Measurements from ENCODE around the gene SUMO3. TPM values are rescaled to one million over a fixed set of nuclear protein-coding genes. Genes with fewer than 3 reads are reported as not detected.

SUMO3 gene
- total RNA-seq, 1 experiment from 2014 or later: 81.5 TPM

DNA sequence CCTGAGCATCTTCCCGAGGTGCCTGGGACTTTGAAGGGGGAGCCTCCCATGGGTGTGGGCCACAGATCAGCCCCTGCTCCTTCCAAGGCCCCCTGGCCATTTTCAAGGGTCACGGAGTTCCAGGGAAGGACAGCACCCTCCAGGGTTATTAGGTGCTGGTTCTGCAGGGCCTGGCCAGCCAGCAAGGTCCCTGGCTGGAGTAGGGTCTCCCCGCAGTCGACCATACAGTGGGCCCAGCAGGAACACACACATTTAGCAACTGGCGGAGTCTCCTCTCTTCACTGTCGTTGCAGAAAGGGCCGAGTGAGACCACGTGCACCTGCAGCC lies 17.7 kb upstream of the SUMO3 start:
- Histone ChIP-seq H2AFZ (no peak overlapping the region), H3K9me2 (ENCODE audit: insufficient read depth) (no peaks in the 10 kb centered on the region), H3K4me2 (no peak overlapping the region), H3K36me3 (ENCODE audit: low read depth) (no peaks in the 10 kb centered on the region), H3K4me1 (replicated peaks; ENCODE audit: insufficient read depth) (no peaks in the 10 kb centered on the region; the same call in 1 of the 2 replicates), H4K20me1 (ENCODE audit: insufficient read depth) (no peaks in the 10 kb centered on the region; the same call in 1 of the 2 replicates), H3K27me3 (ENCODE audit: insufficient read depth, low read depth) (no peaks in the 10 kb centered on the region), H3K9me3 (ENCODE audit: insufficient read depth, low read depth) (no peaks in the 10 kb centered on the region), H3K27ac (no peak overlapping the region), H3K79me2 (ENCODE audit: low read depth) (no peaks in the 10 kb centered on the region), H3F3A (ENCODE audit: insufficient read depth, low read depth) (no peaks in the 10 kb centered on the region), H3K4me3 (no peak overlapping the region)
- TF ChIP-seq, protein P1, sequence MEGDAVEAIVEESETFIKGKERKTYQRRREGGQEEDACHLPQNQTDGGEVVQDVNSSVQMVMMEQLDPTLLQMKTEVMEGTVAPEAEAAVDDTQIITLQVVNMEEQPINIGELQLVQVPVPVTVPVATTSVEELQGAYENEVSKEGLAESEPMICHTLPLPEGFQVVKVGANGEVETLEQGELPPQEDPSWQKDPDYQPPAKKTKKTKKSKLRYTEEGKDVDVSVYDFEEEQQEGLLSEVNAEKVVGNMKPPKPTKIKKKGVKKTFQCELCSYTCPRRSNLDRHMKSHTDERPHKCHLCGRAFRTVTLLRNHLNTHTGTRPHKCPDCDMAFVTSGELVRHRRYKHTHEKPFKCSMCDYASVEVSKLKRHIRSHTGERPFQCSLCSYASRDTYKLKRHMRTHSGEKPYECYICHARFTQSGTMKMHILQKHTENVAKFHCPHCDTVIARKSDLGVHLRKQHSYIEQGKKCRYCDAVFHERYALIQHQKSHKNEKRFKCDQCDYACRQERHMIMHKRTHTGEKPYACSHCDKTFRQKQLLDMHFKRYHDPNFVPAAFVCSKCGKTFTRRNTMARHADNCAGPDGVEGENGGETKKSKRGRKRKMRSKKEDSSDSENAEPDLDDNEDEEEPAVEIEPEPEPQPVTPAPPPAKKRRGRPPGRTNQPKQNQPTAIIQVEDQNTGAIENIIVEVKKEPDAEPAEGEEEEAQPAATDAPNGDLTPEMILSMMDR (conservative IDR thresholded peaks at IDR 0.05): no peak
- no peak for TF ChIP-seq EZH2 (IDR thresholded peaks at IDR 0.05; ENCODE audit: low read depth)
- ChIA-PET CTCF (no interaction called here), POLR2A (ENCODE audit: unreplicated experiment) (no interaction called here)
- intact Hi-C loops (cut with micrococcal nuclease; ENCODE audit: unreplicated experiment): no loop called here
- DNase-seq: no peak
- BruUV-seq (replicated peaks): no TSS peak

DNA sequence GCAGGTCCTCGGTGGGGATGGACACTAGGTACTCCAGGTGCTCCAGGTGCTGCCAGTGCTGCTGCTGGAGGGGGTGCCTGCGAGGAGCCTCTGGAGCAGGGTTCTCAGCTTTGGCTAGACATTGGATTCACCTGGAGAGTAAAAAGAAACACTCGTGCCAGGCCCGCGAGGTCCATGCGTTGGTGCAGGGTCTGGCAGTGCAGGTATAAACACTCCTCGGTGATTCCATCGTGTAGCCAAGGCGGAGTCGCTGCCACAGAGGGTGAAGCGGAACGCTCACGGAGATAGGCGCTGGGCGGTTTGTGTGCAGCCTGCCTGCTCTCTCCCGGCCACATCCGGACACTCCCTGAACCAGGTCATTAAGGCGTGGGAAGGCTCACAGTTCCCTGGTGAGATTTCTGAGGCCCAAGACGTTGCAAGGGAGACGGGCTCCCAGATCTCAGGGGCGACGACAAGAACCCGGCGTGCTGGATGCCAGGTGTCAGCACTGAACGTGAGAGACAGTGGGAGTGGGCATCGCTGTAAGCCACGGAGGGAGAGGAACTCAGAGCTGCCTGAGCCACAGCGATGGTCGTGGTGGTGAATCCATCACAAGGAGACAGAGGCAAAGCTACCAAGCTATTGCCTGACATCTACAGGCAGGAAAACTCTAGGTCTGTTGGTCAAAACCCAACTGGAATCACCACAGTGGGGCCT lies 17.2 kb upstream of the SUMO3 start:
- no peak for DNase-seq
- Histone ChIP-seq H3K79me2 (ENCODE audit: low read depth) (no peaks in the 10 kb centered on the region), H3K9me2 (ENCODE audit: insufficient read depth) (no peaks in the 10 kb centered on the region), H3K27ac (no peak overlapping the region), H3K4me2 (no peak overlapping the region), H4K20me1 (ENCODE audit: insufficient read depth) (no peaks in the 10 kb centered on the region), H3K36me3 (ENCODE audit: low read depth) (no peaks in the 10 kb centered on the region), H3K4me3 (no peak overlapping the region), H3K9me3 (ENCODE audit: insufficient read depth, low read depth) (no peaks in the 10 kb centered on the region), H3K27me3 (ENCODE audit: insufficient read depth, low read depth) (no peaks in the 10 kb centered on the region), H3K4me1 (replicated peaks; ENCODE audit: insufficient read depth) (no peaks in the 10 kb centered on the region; the same call in 1 of the 2 replicates), H3F3A (ENCODE audit: insufficient read depth, low read depth) (no peaks in the 10 kb centered on the region), H2AFZ (no peak overlapping the region)
- intact Hi-C loops (cut with micrococcal nuclease; ENCODE audit: unreplicated experiment): no loop called here
- no TSS peak for BruUV-seq (replicated peaks)
- POLR2A ChIA-PET (ENCODE audit: unreplicated experiment): no interaction called here
- CTCF ChIA-PET: no interaction called here
- TF ChIP-seq, protein P1 (conservative IDR thresholded peaks at IDR 0.05): no peak
- no peak for TF ChIP-seq EZH2 (IDR thresholded peaks at IDR 0.05; ENCODE audit: low read depth)

DNA sequence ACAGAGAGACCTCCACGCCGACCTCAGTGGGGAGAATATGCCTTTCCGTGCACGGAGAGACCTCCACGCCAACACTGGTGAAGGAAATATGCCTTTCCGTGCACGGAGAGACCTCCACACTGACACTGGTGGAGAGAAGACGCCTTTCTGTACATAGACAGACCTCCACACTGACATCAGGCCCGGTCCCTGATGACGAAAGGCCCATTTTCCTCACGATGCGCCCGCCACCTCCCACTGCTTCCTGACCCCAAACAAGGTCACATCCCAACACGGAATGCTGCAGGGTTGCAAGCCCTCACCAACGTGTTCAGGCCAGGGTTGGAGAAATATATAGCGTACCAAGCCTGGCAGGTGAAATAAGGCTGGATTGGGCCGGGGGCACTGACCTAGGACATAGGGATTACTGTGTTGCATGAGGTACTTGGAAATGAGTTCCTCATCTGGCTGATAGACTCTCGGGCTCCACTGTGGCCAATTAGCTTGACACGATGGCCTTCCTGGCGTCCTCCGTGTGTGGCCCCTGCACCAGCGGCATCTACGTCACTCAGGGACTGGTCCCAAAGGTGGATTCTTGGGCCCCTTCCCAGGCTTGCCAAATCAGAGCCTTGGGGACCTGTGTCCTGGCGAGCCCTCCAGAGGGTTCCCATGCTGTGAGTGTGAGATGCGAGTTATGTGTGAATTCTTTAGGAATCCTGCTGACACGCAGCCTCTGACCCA lies 16.5 kb upstream of the SUMO3 start:
- DNase-seq: no peak
- Histone ChIP-seq H3K4me1 (replicated peaks; ENCODE audit: insufficient read depth) (no peaks in the 10 kb centered on the region; the same call in 1 of the 2 replicates), H3K79me2 (ENCODE audit: low read depth) (no peaks in the 10 kb centered on the region), H3K9me3 (ENCODE audit: insufficient read depth, low read depth) (no peaks in the 10 kb centered on the region), H3K4me3 (no peak overlapping the region), H3K4me2 (no peak overlapping the region), H3K9me2 (ENCODE audit: insufficient read depth) (no peaks in the 10 kb centered on the region), H3K27ac (no peak overlapping the region), H3F3A (ENCODE audit: insufficient read depth, low read depth) (no peaks in the 10 kb centered on the region), H2AFZ (no peak overlapping the region), H3K27me3 (ENCODE audit: insufficient read depth, low read depth) (no peaks in the 10 kb centered on the region), H3K36me3 (ENCODE audit: low read depth) (no peaks in the 10 kb centered on the region), H4K20me1 (ENCODE audit: insufficient read depth) (no peaks in the 10 kb centered on the region)
- ChIA-PET POLR2A (ENCODE audit: unreplicated experiment) (no interaction called here), CTCF (no interaction called here)
- no peak for TF ChIP-seq EZH2 (IDR thresholded peaks at IDR 0.05; ENCODE audit: low read depth)
- TF ChIP-seq, protein P1 (conservative IDR thresholded peaks at IDR 0.05): no peak
- no TSS peak for BruUV-seq (replicated peaks)
- intact Hi-C loops (cut with micrococcal nuclease; ENCODE audit: unreplicated experiment): no loop called here

Measured in PC-9 (cell line).